Caco-2 (cell line): ENCODE measurements around the gene AMOTL1. TPM values are rescaled to one million over a fixed set of nuclear protein-coding genes. Genes with fewer than 3 reads are reported as not detected.

ENCODE experiments used
- BruUV-seq: library from RNA; stranded (reverse); fragments of 400-500 nt; replicated peaks from 2 replicates; lab custom pipeline; 2021; lab: Mats Ljungman, UMichigan
- CTCF ChIA-PET: fragments of 300-600 bp; sonication (Branson Sonifier 250); formaldehyde crosslinking; loops from one replicate; lab custom pipeline; 2022; ENCODE audit warnings: antibody characterized with exemption; lab: Charles Lee
- POLR2A ChIA-PET: fragments of 300-600 bp; sonication (Branson Sonifier 250); formaldehyde crosslinking; loops from one replicate; lab custom pipeline; 2022; ENCODE audit warnings: antibody characterized with exemption; lab: Charles Lee
- DNase-seq, 2 experiments: peaks; one replicate each; pipeline versions ENCODE4 v3.0.0 to v3.0.0-alpha.2; 2020 to 2022
- H3K27me3 ChIP-seq: replicated peaks from 2 replicates; pipeline ENCODE4 v1.6.0; 2011; ENCODE audit warnings: low read length; ENCODE audit not compliant: control insufficient read depth, insufficient read depth
- H3K36me3 ChIP-seq: 2 replicates; pipeline ENCODE4 v1.5.1; 2011; ENCODE audit warnings: low read length; ENCODE audit not compliant: control insufficient read depth, insufficient read depth
- H3K4me1 ChIP-seq: fragments of 250-450 bp; sonication (Bioruptor Pico); 2 replicates; pipeline ENCODE4 v1.5.1; 2020; ENCODE audit warnings: mild to moderate bottlenecking
- H3K4me3 ChIP-seq: 2 replicates; pipeline ENCODE4 v1.5.1; 2011; ENCODE audit warnings: low read depth, mild to moderate bottlenecking, control low read depth, low read length
- H3K9me3 ChIP-seq: fragments of 250-450 bp; sonication (Bioruptor Pico); 2 replicates; pipeline ENCODE4 v1.5.1; 2020; ENCODE audit warnings: mild to moderate bottlenecking, moderate library complexity
- H3K27ac Mint-ChIP-seq: one replicate; pipeline ENCODE4 v1.8.0; 2022; ENCODE audit warnings: mixed read lengths; ENCODE audit not compliant: unreplicated experiment
- H3K27me3 Mint-ChIP-seq: one replicate; pipeline ENCODE4 v1.8.0; 2022; ENCODE audit warnings: mixed read lengths; ENCODE audit not compliant: insufficient read depth, unreplicated experiment
- H3K36me3 Mint-ChIP-seq: one replicate; pipeline ENCODE4 v1.8.0; 2022; ENCODE audit warnings: mild to moderate bottlenecking, mixed read lengths; ENCODE audit not compliant: insufficient read depth, unreplicated experiment
- H3K4me1 Mint-ChIP-seq: one replicate; pipeline ENCODE4 v1.8.0; 2022; ENCODE audit warnings: low read depth, mixed read lengths; ENCODE audit not compliant: unreplicated experiment
- H3K4me3 Mint-ChIP-seq: one replicate; pipeline ENCODE4 v1.8.0; 2022; ENCODE audit warnings: mild to moderate bottlenecking, moderate library complexity, mixed read lengths; ENCODE audit not compliant: unreplicated experiment
- H3K9me3 Mint-ChIP-seq: one replicate; pipeline ENCODE4 v1.8.0; 2022; ENCODE audit warnings: mixed read lengths; ENCODE audit not compliant: unreplicated experiment
- intact Hi-C: fragments of 100-400 bp; cut with micrococcal nuclease; formaldehyde crosslinking; loops from one replicate; pipeline ENCODE4 v1.10.0; 2022; ENCODE audit not compliant: unreplicated experiment
- total RNA-seq: library from RNA; stranded (reverse); gene quantifications from 2 replicates; pipeline ENCODE4 v1.2.3, GENCODE V29; 2022
- TF ChIP-seq, protein P1 (sequence below), 2 experiments: fragments of 200-600 bp in 1 of 2; IDR thresholded peaks; 1 replicate in 1 of 2; 2 replicates in 1 of 2; pipeline versions ENCODE4 v1.5.1 to v1.8.0; 2011 to 2022; ENCODE audit warnings: antibody characterized with exemption in 1 of 2, control low read depth in 1 of 2, inconsistent platforms in 1 of 2, low read depth in 1 of 2, low read length in 1 of 2, mild to moderate bottlenecking in 1 of 2, moderate library complexity in 1 of 2; ENCODE audit not compliant: insufficient read depth in 1 of 2, severe bottlenecking in 1 of 2, unreplicated experiment in 1 of 2

Gene AMOTL1
- total RNA-seq, 1 experiment from 2014 or later = 60.8 TPM

DNA sequence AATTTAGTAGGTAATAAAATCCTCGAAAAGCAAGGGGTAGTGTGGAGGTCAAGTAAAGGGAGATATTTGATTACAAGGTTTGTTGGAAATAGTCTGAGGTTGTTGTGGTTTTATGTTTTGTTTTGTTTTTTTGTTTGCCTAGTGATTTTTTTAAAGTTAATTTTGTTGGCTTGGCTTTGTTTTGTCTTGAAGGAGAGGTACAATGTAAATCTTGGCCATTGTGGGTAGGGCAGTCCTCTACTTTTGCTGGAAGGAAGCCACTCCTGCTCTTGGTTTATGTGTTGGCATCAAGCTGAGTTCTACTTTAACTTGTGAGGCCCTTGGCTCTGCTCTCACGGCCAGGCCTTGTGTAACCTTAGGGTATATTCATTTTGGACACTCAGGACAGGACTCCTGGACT lies 3.2 kb downstream of the AMOTL1 start:
- BruUV-seq = no TSS peak
- peaks cover 9% of the 10 kb centered on the region for H3K9me3 Mint-ChIP-seq

DNA sequence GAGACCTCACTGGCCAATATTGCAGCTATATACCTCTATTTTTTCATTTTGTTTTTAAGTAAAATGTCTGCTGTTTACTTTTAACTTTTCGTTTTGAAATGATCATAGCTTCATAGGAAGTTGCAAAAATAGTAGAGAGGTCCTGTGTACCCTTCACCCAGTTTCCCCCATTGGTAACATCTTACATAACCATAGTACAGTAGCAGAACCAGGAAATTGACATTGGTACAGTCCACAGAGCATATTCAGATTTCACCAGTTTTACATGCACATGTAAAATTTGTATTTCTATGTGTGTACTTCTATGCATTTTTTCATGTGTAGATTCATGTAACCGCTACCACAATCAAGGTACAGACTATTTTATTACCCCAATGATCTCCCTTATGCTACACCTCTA lies 3.8 kb downstream of the AMOTL1 start:
- H3K4me3 Mint-ChIP-seq = no peak overlapping the region
- intact Hi-C loops = no loop called here
- ChIA-PET POLR2A (no interaction called here), CTCF (interaction anchor here (1.2 kb wide), 1 partner anchor 149 kb away, joined by 3 read pairs; no protein-coding TSS in a partner anchor)
- no peaks in the 10 kb centered on the region for H3K27me3 ChIP-seq
- DNase-seq = no peak
- no peaks in the 10 kb centered on the region for H3K27me3 Mint-ChIP-seq
- H3K36me3 Mint-ChIP-seq = peaks cover 12% of the 10 kb centered on the region
- no peaks in the 10 kb centered on the region for H3K9me3 ChIP-seq
- no peaks in the 10 kb centered on the region for H3K36me3 ChIP-seq
- no peak overlapping the region for H3K27ac Mint-ChIP-seq
- no peak overlapping the region for H3K4me3 ChIP-seq
- peaks cover 36% of the 10 kb centered on the region for H3K4me1 ChIP-seq
- peaks cover 35% of the 10 kb centered on the region for H3K4me1 Mint-ChIP-seq
- no TSS peak for BruUV-seq
- H3K9me3 Mint-ChIP-seq = peaks cover 9% of the 10 kb centered on the region
- TF ChIP-seq, protein P1, sequence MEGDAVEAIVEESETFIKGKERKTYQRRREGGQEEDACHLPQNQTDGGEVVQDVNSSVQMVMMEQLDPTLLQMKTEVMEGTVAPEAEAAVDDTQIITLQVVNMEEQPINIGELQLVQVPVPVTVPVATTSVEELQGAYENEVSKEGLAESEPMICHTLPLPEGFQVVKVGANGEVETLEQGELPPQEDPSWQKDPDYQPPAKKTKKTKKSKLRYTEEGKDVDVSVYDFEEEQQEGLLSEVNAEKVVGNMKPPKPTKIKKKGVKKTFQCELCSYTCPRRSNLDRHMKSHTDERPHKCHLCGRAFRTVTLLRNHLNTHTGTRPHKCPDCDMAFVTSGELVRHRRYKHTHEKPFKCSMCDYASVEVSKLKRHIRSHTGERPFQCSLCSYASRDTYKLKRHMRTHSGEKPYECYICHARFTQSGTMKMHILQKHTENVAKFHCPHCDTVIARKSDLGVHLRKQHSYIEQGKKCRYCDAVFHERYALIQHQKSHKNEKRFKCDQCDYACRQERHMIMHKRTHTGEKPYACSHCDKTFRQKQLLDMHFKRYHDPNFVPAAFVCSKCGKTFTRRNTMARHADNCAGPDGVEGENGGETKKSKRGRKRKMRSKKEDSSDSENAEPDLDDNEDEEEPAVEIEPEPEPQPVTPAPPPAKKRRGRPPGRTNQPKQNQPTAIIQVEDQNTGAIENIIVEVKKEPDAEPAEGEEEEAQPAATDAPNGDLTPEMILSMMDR (IDR thresholded peaks at IDR 0.05; ENCODE audit: insufficient read depth in 1 of 2, low read depth in 1 of 2, low read length in 1 of 2, severe bottlenecking in 1 of 2, unreplicated experiment in 1 of 2) = no peak

More for the DNA sequence above, 3.2 kb downstream of the AMOTL1 start:
- Histone ChIP-seq H3K4me1 (peaks cover 36% of the 10 kb centered on the region), H3K27me3 (no peaks in the 10 kb centered on the region), H3K36me3 (no peaks in the 10 kb centered on the region), H3K9me3 (no peaks in the 10 kb centered on the region), H3K4me3 (no peak overlapping the region)
- intact Hi-C loops = no loop called here
- TF ChIP-seq, protein P1 (IDR thresholded peaks at IDR 0.05; ENCODE audit: insufficient read depth in 1 of 2, low read depth in 1 of 2, low read length in 1 of 2, severe bottlenecking in 1 of 2, unreplicated experiment in 1 of 2) = no peak
- no peak overlapping the region for H3K27ac Mint-ChIP-seq
- H3K36me3 Mint-ChIP-seq = peaks cover 7% of the 10 kb centered on the region
- CTCF ChIA-PET = interaction anchor here (1.2 kb wide), 1 partner anchor 148 kb away, joined by 3 read pairs; no protein-coding TSS in a partner anchor
- POLR2A ChIA-PET = no interaction called here
- no peaks in the 10 kb centered on the region for H3K27me3 Mint-ChIP-seq
- DNase-seq = no peak
- no peak overlapping the region for H3K4me3 Mint-ChIP-seq
- H3K4me1 Mint-ChIP-seq = peaks cover 29% of the 10 kb centered on the region

DNA sequence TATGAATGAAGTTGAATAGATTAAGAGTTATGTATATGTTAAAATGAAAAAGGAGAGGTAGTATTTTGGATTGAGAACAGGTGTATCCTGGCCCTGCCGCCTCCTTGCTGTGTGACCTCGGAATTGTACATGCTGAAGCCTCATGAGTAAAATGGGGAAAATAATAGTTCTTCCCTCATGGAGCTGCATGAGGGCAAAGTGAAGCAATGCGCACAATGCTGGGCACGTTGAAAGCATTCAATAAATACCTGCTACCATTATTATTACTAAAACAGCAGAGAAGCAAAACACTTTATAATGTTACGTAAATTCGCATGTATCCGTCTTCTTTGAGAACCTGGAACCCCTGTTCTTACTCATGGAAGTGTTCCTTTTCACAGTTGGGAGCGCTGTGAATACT lies 5.7 kb downstream of the AMOTL1 start:
- Mint-ChIP-seq H3K4me1 (peaks cover 46% of the 10 kb centered on the region), H3K9me3 (peaks cover 9% of the 10 kb centered on the region), H3K4me3 (no peak overlapping the region), H3K36me3 (peaks cover 8% of the 10 kb centered on the region), H3K27me3 (no peaks in the 10 kb centered on the region), H3K27ac (no peak overlapping the region)
- Histone ChIP-seq H3K36me3 (no peaks in the 10 kb centered on the region), H3K27me3 (no peaks in the 10 kb centered on the region), H3K9me3 (no peaks in the 10 kb centered on the region), H3K4me1 (peaks cover 32% of the 10 kb centered on the region), H3K4me3 (no peak overlapping the region)
- no peak for DNase-seq
- intact Hi-C loops = no loop called here
- no TSS peak for BruUV-seq
- ChIA-PET CTCF (no interaction called here), POLR2A (no interaction called here)
- TF ChIP-seq, protein P1 (IDR thresholded peaks at IDR 0.05; ENCODE audit: insufficient read depth in 1 of 2, low read depth in 1 of 2, low read length in 1 of 2, severe bottlenecking in 1 of 2, unreplicated experiment in 1 of 2) = no peak
